Stimulated activated CD8-positive, alpha-beta memory T cell treated with anti-CD3 and anti-CD28 coated beads, Interleukin-4, amount 100 ng/mL, for 24 hours (primary cell): Measurements from ENCODE around the gene RPL22.
A peak's percentile ranks its signal among the peaks of the same experiment; 100 is the strongest.

Experiments used
- DNase-seq: peaks from one replicate; pipeline ENCODE4 v3.0.0-alpha.2; 2020; ENCODE audit warnings: low read depth

The RPL22 gene

GRCh38 chr1:6152181-6152580 is 47.2 kb downstream of the RPL22 start:
- no peak for DNase-seq

DNA sequence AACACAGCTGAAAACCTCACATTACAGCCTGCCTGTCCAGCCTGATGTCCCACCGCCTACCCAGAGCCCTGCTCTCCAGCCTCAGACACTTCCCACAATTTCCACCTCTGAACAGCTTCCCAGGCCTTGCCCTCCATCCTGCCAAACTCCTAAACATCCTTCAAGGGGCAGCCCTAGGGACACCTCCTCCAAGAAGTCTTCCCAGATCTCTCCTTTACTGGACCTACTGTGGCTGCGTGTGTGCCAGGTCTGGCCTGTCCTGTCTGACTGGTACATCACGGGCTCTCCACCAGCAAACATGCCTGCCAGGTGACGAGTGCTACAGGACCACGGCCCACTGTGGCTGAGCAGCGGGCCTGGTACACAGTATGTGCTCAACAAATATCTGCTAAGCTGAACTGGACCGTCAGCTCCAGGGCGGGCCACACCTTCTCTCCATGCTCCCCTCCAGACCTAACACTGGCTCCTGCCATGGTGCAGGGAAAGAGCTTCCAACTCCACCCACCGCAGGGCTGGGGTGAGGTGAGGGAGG is 48.0 kb downstream of the RPL22 start:
- DNase-seq = no peak

DNA sequence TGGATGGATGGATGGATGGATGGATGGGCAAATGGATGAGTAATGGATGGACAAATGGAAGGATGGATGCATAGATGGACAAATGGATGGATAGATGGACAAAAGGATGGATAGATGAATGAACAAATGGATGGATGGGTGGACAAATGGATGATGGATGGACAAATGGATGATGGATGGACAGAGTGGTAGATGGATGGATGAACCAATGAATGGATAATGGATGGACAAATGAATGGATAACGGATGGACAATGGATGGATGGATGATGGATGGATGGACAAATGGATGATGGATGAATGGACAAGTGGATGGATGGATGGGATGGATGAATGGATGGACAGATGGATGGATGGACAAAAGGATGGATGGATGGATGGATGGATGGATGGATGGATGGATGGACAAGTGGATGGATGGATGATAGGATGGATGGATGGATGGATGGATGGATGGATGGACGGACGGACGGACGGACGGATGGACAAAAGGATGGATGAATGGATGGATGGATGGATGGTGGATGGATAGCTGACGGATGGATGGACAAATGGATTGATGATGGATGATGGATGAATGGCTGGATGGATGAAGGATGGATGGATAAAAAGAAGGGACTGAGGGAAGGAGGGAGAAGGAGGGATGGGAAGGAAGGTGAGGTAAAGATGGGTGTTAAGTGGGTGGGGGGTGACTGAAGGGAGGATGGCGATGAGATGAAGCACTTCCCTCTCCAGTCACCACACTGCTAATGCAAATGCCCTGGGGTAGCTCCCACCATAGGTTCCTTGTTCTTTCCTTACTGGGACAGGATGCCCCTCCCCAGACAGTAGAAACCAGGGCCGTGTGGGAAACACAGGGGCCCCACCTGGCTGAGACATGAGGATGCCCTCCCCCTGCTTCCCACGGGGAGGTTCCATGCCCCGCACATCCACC is 49.1 kb downstream of the RPL22 start:
- no peak for DNase-seq

- DNase-seq = no peak
These were observed 49.8 kb downstream of the RPL22 start for GRCh38 chr1:6149597-6149996.

GRCh38 chr1:6148497-6149241 is 50.7 kb downstream of the RPL22 start:
- peak; percentile 55 for DNase-seq

DNA sequence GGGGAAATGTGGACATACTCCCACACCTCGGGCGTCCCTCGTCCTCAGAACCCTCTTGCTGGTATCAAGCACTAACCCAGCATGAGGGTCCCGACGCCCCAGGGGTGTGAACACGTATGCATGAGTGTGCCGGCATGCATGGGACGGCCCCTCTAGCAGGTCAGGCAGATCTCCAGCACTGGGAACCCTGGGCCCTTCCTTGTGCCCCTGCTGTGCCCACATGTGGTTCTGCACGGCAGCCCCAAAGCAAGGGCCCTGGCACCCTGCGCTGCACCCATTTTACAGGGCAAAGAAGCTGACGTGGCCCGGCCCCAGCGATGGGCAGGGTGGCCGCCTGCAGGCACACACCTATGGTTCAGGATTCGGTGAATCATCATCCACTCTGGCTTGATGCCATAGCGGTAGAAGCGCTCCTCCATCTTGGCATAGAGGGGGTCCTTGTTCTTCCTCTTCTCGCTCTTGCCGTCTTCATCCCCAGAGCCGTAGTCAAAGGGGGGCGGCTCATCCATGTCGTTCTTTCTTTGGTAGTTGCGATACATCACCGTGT is 53.5 kb downstream of the RPL22 start:
- DNase-seq = no peak

GRCh38 chr1:6145396-6145750 is 54.0 kb downstream of the RPL22 start:
- no peak for DNase-seq

GRCh38 chr1:6144647-6145395 is 54.6 kb downstream of the RPL22 start:
- no peak for DNase-seq

DNA sequence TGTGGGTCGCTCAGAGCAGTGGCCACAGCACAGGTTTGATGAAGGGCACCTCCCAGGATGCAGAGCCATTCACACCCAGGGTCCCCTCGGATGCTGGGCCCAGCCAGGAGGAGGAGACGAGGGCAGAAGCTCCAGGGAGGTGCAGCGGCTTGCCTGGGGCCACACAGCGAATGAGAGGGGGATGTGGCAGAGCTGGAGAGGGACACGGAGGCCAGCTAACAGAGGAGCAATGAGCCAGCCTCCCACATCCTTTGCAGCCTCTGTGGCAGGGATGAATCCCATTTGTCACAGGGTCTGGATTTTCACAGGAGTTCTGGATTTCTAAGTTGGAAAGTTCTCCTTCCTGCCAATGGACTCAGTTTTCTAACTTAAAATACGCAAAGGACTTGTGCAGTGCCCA is 55.2 kb downstream of the RPL22 start:
- no peak for DNase-seq

DNA sequence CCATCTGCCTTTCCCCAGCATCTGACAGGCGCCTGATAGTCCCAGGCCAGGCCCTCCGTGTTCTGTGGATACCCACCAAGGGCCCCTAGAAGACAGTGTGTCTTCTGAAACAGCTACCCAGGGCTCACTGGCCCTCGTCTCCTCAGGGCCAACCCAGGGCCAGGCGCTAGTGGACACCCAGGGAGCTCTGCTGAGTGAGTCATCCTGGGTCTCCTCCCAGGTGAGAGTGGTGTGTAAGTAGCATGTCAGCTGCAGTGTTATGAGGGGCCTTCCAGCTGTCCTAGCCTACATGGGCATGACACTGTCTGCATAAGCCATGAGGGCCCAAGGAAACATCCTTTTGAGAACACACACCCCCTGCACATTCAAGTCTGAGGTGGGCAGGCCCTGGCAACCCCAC is 56.0 kb downstream of the RPL22 start:
- DNase-seq = no peak

GRCh38 chr1:6142734-6143133 is 56.7 kb downstream of the RPL22 start:
- no peak for DNase-seq

GRCh38 chr1:6142036-6142621 is 57.3 kb downstream of the RPL22 start:
- no peak for DNase-seq

GRCh38 chr1:6141592-6141991 is 57.8 kb downstream of the RPL22 start:
- no peak for DNase-seq

- no peak for DNase-seq
These were observed 59.0 kb downstream of the RPL22 start for GRCh38 chr1:6140413-6140812.

GRCh38 chr1:6137758-6138157 is 61.6 kb downstream of the RPL22 start:
- no peak for DNase-seq

GRCh38 chr1:6136516-6137220 is 62.7 kb downstream of the RPL22 start:
- no peak for DNase-seq
